Osteoblast (primary cell): ENCODE results near the gene EFS. TPM values are rescaled to one million over a fixed set of nuclear protein-coding genes. Genes with fewer than 3 reads are reported as not detected.
A peak's percentile ranks its signal among the peaks of the same experiment; 100 is the strongest.

ENCODE experiments used
- DNase-seq: peaks from one replicate; pipeline ENCODE4 v3.0.0; 2011; ENCODE audit warnings: low spot score, mixed read lengths; ENCODE audit not compliant: insufficient read length; ENCODE audit errors: missing footprints
- H2AFZ ChIP-seq: 2 replicates; pipeline ENCODE4 v1.6.0; 2011; ENCODE audit warnings: mild to moderate bottlenecking, low read length
- H3K27ac ChIP-seq: 2 replicates; pipeline ENCODE4 v1.5.1; 2011; ENCODE audit warnings: mild to moderate bottlenecking, low read depth, low read length, moderate library complexity
- H3K27me3 ChIP-seq: 2 replicates; pipeline ENCODE4 v1.6.0; 2012; ENCODE audit warnings: mild to moderate bottlenecking, control low read depth, inconsistent platforms, low read length, moderate library complexity; ENCODE audit not compliant: insufficient read depth
- H3K36me3 ChIP-seq: 2 replicates; pipeline ENCODE4 v1.5.1; 2011; ENCODE audit warnings: mild to moderate bottlenecking, low read length, control low read depth, moderate library complexity; ENCODE audit not compliant: insufficient read depth
- H3K4me1 ChIP-seq: 2 replicates; pipeline ENCODE4 v1.5.1; 2011; ENCODE audit warnings: mild to moderate bottlenecking, low read length, control low read depth, moderate library complexity; ENCODE audit not compliant: insufficient read depth
- H3K4me2 ChIP-seq: 2 replicates; pipeline ENCODE4 v1.6.0; 2011; ENCODE audit warnings: mild to moderate bottlenecking, low read length; ENCODE audit not compliant: insufficient read depth
- H3K4me3 ChIP-seq: fragments of 200-600 bp; sonication (generic); 3 replicates; pipeline ENCODE4 v1.5.1; 2012; ENCODE audit warnings: mild to moderate bottlenecking, low read length, inconsistent platforms; ENCODE audit not compliant: insufficient read depth
- H3K79me2 ChIP-seq: 2 replicates; pipeline ENCODE4 v1.6.0; 2012; ENCODE audit warnings: mild to moderate bottlenecking, low read length, control low read depth, inconsistent platforms; ENCODE audit not compliant: insufficient read depth
- H3K9me3 ChIP-seq: 2 replicates; pipeline ENCODE4 v1.5.1; 2011; ENCODE audit warnings: low read depth, low read length, control low read depth
- H4K20me1 ChIP-seq: 2 replicates; pipeline ENCODE4 v1.6.0; 2012; ENCODE audit warnings: mild to moderate bottlenecking, low read length, control low read depth; ENCODE audit not compliant: insufficient read depth
- total RNA-seq: library from RNA; depleted of rRNA; stranded (reverse); fragments of >200 nt; gene quantifications from 2 replicates; pipeline ENCODE4 v1.2.3, GENCODE V29; 2012
- TF ChIP-seq, protein P1 (sequence below): IDR thresholded peaks from 2 replicates; pipeline ENCODE4 v1.5.1; 2011; ENCODE audit warnings: mild to moderate bottlenecking, low read depth, low read length, moderate library complexity; ENCODE audit errors: extremely low read depth

Gene EFS
- total RNA-seq, 1 donor, result 9.8 TPM

DNA sequence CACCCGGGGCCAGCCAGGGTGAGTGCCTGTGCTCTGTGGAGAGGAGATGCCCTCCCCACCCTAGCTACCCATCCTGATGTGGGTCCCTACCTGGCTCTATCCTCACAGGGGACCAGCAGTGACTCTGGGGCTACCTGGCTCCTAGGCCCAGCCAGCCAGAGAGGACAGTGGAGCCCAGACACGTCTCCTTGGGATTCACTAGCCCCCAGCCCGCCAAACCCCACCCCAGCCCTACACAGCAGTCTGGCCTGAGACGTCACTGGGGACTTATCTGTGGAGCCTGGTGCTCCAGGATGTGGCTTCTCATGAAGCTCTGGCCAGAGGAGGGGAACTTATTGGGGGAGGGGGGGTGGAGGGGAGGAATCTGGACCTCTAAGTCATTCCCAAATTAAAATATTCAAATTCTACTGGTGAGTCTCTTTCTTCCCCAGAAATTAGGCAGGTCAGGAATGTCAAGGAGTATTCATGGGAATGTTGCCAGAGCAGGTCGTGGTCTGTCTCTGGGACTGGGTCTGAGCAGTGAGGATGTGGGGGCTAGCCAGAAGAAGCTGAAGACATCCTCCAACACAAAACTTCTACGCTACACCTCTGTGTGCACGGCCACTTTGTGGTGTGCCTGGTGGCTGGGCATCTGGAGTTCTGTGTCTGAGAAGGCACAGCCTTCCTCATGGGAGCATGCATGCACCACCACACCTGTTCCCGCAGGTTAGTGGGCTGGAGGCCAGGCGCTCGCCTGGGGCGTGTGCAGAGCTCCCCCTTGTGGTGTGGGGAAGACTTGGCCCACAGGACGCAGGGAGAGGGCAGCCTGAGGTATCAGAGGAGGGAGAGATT is 14.6 kb upstream of the EFS start:
- Histone ChIP-seq H3K4me1 (no peaks in the 10 kb centered on the region), H3K27ac (no peak overlapping the region), H3K27me3 (peaks cover 4% of the 10 kb centered on the region), H3K4me2 (no peak overlapping the region), H3K9me3 (no peaks in the 10 kb centered on the region), H2AFZ (no peak overlapping the region), H3K79me2 (no peaks in the 10 kb centered on the region), H3K36me3 (no peaks in the 10 kb centered on the region), H3K4me3 (no peak overlapping the region), H4K20me1 (no peaks in the 10 kb centered on the region)
- DNase-seq, result peak; percentile 92
- TF ChIP-seq, protein P1, sequence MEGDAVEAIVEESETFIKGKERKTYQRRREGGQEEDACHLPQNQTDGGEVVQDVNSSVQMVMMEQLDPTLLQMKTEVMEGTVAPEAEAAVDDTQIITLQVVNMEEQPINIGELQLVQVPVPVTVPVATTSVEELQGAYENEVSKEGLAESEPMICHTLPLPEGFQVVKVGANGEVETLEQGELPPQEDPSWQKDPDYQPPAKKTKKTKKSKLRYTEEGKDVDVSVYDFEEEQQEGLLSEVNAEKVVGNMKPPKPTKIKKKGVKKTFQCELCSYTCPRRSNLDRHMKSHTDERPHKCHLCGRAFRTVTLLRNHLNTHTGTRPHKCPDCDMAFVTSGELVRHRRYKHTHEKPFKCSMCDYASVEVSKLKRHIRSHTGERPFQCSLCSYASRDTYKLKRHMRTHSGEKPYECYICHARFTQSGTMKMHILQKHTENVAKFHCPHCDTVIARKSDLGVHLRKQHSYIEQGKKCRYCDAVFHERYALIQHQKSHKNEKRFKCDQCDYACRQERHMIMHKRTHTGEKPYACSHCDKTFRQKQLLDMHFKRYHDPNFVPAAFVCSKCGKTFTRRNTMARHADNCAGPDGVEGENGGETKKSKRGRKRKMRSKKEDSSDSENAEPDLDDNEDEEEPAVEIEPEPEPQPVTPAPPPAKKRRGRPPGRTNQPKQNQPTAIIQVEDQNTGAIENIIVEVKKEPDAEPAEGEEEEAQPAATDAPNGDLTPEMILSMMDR, result peak; percentile 89

DNA sequence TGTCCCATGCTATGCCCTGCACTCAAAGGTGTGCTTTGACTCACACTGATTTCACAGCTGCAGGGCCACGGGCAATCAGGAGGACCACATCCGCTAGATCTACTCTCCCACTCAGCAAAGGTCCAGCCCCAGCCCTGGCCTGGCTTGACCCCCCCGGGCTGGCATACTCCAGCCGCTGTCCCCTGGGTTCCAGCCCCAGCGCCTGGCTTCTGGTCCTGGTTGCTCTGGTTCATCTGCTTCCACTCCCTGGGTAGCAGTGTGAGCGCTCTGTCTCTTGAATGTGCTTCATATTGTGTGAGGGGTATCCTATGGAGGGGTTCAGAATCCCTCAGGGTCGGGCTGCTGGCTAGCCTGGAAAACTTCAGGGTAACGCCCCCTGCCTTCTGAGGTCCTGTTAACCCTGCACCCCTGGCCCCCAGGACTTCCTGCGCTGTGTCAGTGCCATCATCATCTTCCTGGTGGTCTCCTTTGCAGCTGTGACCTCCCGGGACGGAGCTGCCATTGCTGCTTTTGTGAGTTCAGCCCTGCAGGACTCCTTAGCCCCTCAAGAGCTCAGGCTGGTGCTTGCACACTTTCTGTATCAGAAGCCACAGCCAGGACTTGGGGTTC is 13.7 kb upstream of the EFS start:
- Histone ChIP-seq H3K27me3 (peaks cover 10% of the 10 kb centered on the region), H3K9me3 (no peaks in the 10 kb centered on the region), H3K27ac (no peak overlapping the region), H3K4me2 (no peak overlapping the region), H3K36me3 (no peaks in the 10 kb centered on the region), H4K20me1 (no peaks in the 10 kb centered on the region), H2AFZ (no peak overlapping the region), H3K4me1 (no peaks in the 10 kb centered on the region), H3K4me3 (no peak overlapping the region), H3K79me2 (no peaks in the 10 kb centered on the region)
- TF ChIP-seq, protein P1, result no peak
- no peak for DNase-seq

- Histone ChIP-seq H3K4me2 (no peak overlapping the region), H3K36me3 (no peaks in the 10 kb centered on the region), H3K27ac (no peak overlapping the region)
Measured at GRCh38 chr14:23377573-23378563, 12.9 kb upstream of the EFS start.

More at GRCh38 chr14:23377573-23378563, 12.9 kb upstream of the EFS start:
- Histone ChIP-seq H4K20me1 (no peaks in the 10 kb centered on the region), H3K9me3 (no peaks in the 10 kb centered on the region), H3K79me2 (no peaks in the 10 kb centered on the region), H3K27me3 (peaks cover 15% of the 10 kb centered on the region), H3K4me1 (no peaks in the 10 kb centered on the region), H3K4me3 (no peak overlapping the region), H2AFZ (no peak overlapping the region)
- TF ChIP-seq, protein P1, result no peak
- no peak for DNase-seq
